GM19438 (cell line): Measurements from ENCODE around the gene ANKRD10.
"Not testable (repeated sequence)": the region's sequence is repeated elsewhere in the genome, so short reads cannot be mapped to it uniquely, and the experiment has no call there.

ENCODE experiments used
- ATAC-seq: cut with Tn5 transposase; IDR thresholded peaks from one replicate; pipeline ENCODE4 v1.9.1; 2021; ENCODE audit warnings: low read depth; ENCODE audit not compliant: unreplicated experiment

ANKRD10 gene

GRCh38 chr13:110869805-110870706 lies 44.8 kb downstream of the ANKRD10 start:
- no peak for ATAC-seq

- no peak for ATAC-seq
Observed at GRCh38 chr13:110869231-110869804, 45.6 kb downstream of the ANKRD10 start.

- ATAC-seq, result no peak
Observed at GRCh38 chr13:110868720-110869119, 46.1 kb downstream of the ANKRD10 start.

GRCh38 chr13:110867380-110867779 lies 47.5 kb downstream of the ANKRD10 start:
- no peak for ATAC-seq

GRCh38 chr13:110866491-110867170 lies 48.2 kb downstream of the ANKRD10 start:
- no peak for ATAC-seq

- no peak for ATAC-seq
Observed at GRCh38 chr13:110863685-110864084, 51.2 kb downstream of the ANKRD10 start.

- no peak for ATAC-seq
Observed at GRCh38 chr13:110860983-110861382, 53.9 kb downstream of the ANKRD10 start.

- ATAC-seq, result peak; percentile 70
Observed at GRCh38 chr13:110856942-110857835, 57.7 kb downstream of the ANKRD10 start.

- ATAC-seq, result no peak
Observed at GRCh38 chr13:110855363-110855762, 59.5 kb downstream of the ANKRD10 start.

GRCh38 chr13:110854866-110855265 lies 60.0 kb downstream of the ANKRD10 start:
- ATAC-seq, result no peak

- no peak for ATAC-seq
Observed at GRCh38 chr13:110853235-110853721, 61.6 kb downstream of the ANKRD10 start.

- no peak for ATAC-seq
Observed at GRCh38 chr13:110850840-110851239, 64.0 kb downstream of the ANKRD10 start.

- no peak for ATAC-seq
Observed at GRCh38 chr13:110850006-110850405, 64.9 kb downstream of the ANKRD10 start.

GRCh38 chr13:110845520-110845919 lies 69.3 kb downstream of the ANKRD10 start:
- no peak for ATAC-seq

- no peak for ATAC-seq
Observed at GRCh38 chr13:110841846-110842245, 73.0 kb downstream of the ANKRD10 start.

GRCh38 chr13:110841406-110841805 lies 73.5 kb downstream of the ANKRD10 start:
- ATAC-seq, result no peak

- ATAC-seq, result no peak
Observed at GRCh38 chr13:110838867-110839538, 75.9 kb downstream of the ANKRD10 start.

GRCh38 chr13:110838116-110838515 lies 76.8 kb downstream of the ANKRD10 start:
- no peak for ATAC-seq

GRCh38 chr13:110837397-110838061 lies 77.3 kb downstream of the ANKRD10 start:
- ATAC-seq, result not testable (repeated sequence)
